Transverse colon (tissue), 4 donors: ENCODE data around the gene FBF1. TPM values are rescaled to one million over a fixed set of nuclear protein-coding genes. Genes with fewer than 3 reads are reported as not detected.
"Not testable (repeated sequence)": the region's sequence is repeated elsewhere in the genome, so short reads cannot be mapped to it uniquely, and the experiment has no call there.

Experiments
- DNase-seq: peaks from one replicate; pipeline ENCODE4 v3.0.0-alpha.2; 2019
- H3K27ac ChIP-seq, 4 donors: fragments of 200-600 bp; sonication (generic); 2 replicates each; pipeline ENCODE4 v1.5.1; 2016 to 2018; ENCODE audit warnings: inconsistent platforms in 4 of 4
- H3K27me3 ChIP-seq: fragments of 200-600 bp; sonication (generic); 2 replicates; pipeline ENCODE4 v1.5.1; 2017; ENCODE audit warnings: inconsistent platforms
- H3K36me3 ChIP-seq, 4 donors: fragments of 200-600 bp; sonication (generic); 2 replicates each; pipeline ENCODE4 v1.5.1; 2017 to 2019; ENCODE audit warnings: inconsistent platforms in 4 of 4
- H3K4me1 ChIP-seq, 4 donors: fragments of 200-600 bp; sonication (generic); 2 replicates each; pipeline ENCODE4 v1.5.1; 2017 to 2020; ENCODE audit warnings: inconsistent platforms in 4 of 4
- H3K4me3 ChIP-seq, 4 donors: fragments of 200-600 bp; sonication (generic); 1 replicate in 1 of 4; 2 replicates in 3 of 4; pipeline versions ENCODE4 v1.5.1 to v1.6.1; 2017 to 2019; ENCODE audit warnings: inconsistent platforms in 4 of 4
- H3K9me3 ChIP-seq, 2 donors: fragments of 200-600 bp; sonication (generic); 2 replicates each; pipeline ENCODE4 v1.5.1; 2017 to 2019; ENCODE audit warnings: inconsistent platforms in 2 of 2
- CTCF ChIP-seq, 5 experiments: fragments of 200-600 bp in 3 of 5; fragments of 450-650 bp in 2 of 5; sonication (generic) in 3 of 5; IDR thresholded peaks; 1 replicate in 2 of 5; 2 replicates in 3 of 5; pipeline ENCODE4 v1.5.1; 2016 to 2017; ENCODE audit warnings: antibody characterized with exemption in 5 of 5, inconsistent platforms in 3 of 5, mild to moderate bottlenecking in 2 of 5, moderate library complexity in 1 of 5
- EP300 ChIP-seq: sonication (generic); formaldehyde crosslinking; IDR thresholded peaks from one replicate; pipeline ENCODE4 v1.6.1; 2017; ENCODE audit warnings: antibody characterized with exemption, low read depth
- POLR2A ChIP-seq: fragments of 450-650 bp; IDR thresholded peaks from one replicate; pipeline ENCODE4 v1.6.1; 2016; ENCODE audit warnings: antibody characterized with exemption, mild to moderate bottlenecking, moderate library complexity
- POLR2AphosphoS5 ChIP-seq, 3 donors: sonication (generic); formaldehyde crosslinking; IDR thresholded peaks; one replicate each; pipeline ENCODE4 v1.6.1; 2016; ENCODE audit warnings: antibody characterized with exemption in 3 of 3
- WGBS, 2 donors: methylation state at CpG; one replicate each; pipeline ENCODE4 v1.1.5; 2018; ENCODE audit warnings: low coverage in 1 of 2; 5-methylcytosine and 5-hydroxymethylcytosine counted together
- in situ Hi-C, 4 donors: fragments of 200-750 bp; cut with MboI; loops; one replicate each; pipeline versions ENCODE4 v1.15.0 to v1.15.1; 2017; ENCODE audit warnings: low sequenced_read_pairs in 3 of 4, low pct_ligation_motif_present in 1 of 4, low pct_unique_long_range_greater_than_20kb in 1 of 4
- intact Hi-C: fragments of 100-400 bp; cut with DNase I; formaldehyde crosslinking; loops from one replicate; pipeline ENCODE4 v1.15.1; 2023; ENCODE audit warnings: low total_unique reads
- total RNA-seq, 4 donors: library from RNA; depleted of rRNA; stranded (reverse); fragments of >200 nt; gene quantifications; one replicate each; pipeline ENCODE4 v1.1.0, GENCODE V29; 2016

FBF1 gene
- total RNA-seq, 4 donors from 2014 or later = 2.9 to 29.9 (median 7.9) TPM

GRCh38 chr17:75970626-75971025 is 29.8 kb upstream of the FBF1 start:
- WGBS, 2 donors = 83 to 91% methylated on average over 7 of the region's 7 CpGs
- Histone ChIP-seq H3K9me3 (no peaks in the 10 kb centered on the region), H3K4me1 (peaks cover 0 to 15% (median 4%) of the 10 kb centered on the region in 4 donors), H3K36me3 (peaks cover 0 to 10% (median 3%) of the 10 kb centered on the region in 4 donors), H3K4me3 (no peak overlapping the region), H3K27ac (peak overlapping the region in 1 of 4 donors; percentile 35), H3K27me3 (no peaks in the 10 kb centered on the region)
- intact Hi-C loops (no loop called here), in situ Hi-C loops (no loop called here)
- no peak for DNase-seq
- TF ChIP-seq EP300 (no peak), CTCF (IDR thresholded peaks at IDR 0.05) (no peak), POLR2AphosphoS5 (IDR thresholded peaks at IDR 0.05) (no peak), POLR2A (no peak)

GRCh38 chr17:75970011-75970523 is 29.2 kb upstream of the FBF1 start:
- no peak overlapping the region for H3K4me3 ChIP-seq
- TF ChIP-seq CTCF (IDR thresholded peaks at IDR 0.05) (no peak), POLR2AphosphoS5 (IDR thresholded peaks at IDR 0.05) (no peak), POLR2A (no peak)
- no peaks in the 10 kb centered on the region for H3K27me3 ChIP-seq
- peaks cover 0 to 9% (median under 1%) of the 10 kb centered on the region in 4 donors for H3K4me1 ChIP-seq
- DNase-seq = no peak
- H3K36me3 ChIP-seq = peaks cover 0 to 10% (median 3%) of the 10 kb centered on the region in 4 donors
- 69 to 80% methylated on average over 1 to 4 of the region's 4 CpGs for WGBS, 2 donors
- no peaks in the 10 kb centered on the region for H3K9me3 ChIP-seq
- intact Hi-C loops (no loop called here), in situ Hi-C loops (no loop called here)
- peak overlapping the region in 1 of 4 donors; percentile 35 for H3K27ac ChIP-seq

GRCh38 chr17:75969044-75969443 is 28.2 kb upstream of the FBF1 start:
- peaks cover 0 to 16% (median 3%) of the 10 kb centered on the region in 4 donors for H3K36me3 ChIP-seq
- H3K4me3 ChIP-seq, H3K27me3 ChIP-seq, DNase-seq, intact Hi-C loops, H3K9me3 ChIP-seq, H3K27ac ChIP-seq, in situ Hi-C loops, H3K4me1 ChIP-seq: not testable (repeated sequence)
- WGBS, 2 donors = 87 to 97% methylated on average over 10 of the region's 10 CpGs

- Histone ChIP-seq H3K4me3 (no peak overlapping the region), H3K27ac (no peak overlapping the region), H3K9me3 (no peaks in the 10 kb centered on the region), H3K4me1 (peaks cover 0 to 3% (median 0%) of the 10 kb centered on the region in 4 donors), H3K27me3 (no peaks in the 10 kb centered on the region), H3K36me3 (peaks cover 0 to 11% (median 3%) of the 10 kb centered on the region in 4 donors)
- intact Hi-C loops = no loop called here
- no peak for TF ChIP-seq CTCF (IDR thresholded peaks at IDR 0.05)
- TF ChIP-seq POLR2A = no peak
- TF ChIP-seq POLR2AphosphoS5 (IDR thresholded peaks at IDR 0.05) = no peak
- TF ChIP-seq EP300 = no peak
- DNase-seq = no peak
- in situ Hi-C loops = no loop called here
- WGBS, 2 donors = 86 to 94% methylated on average over 2 to 6 of the region's 6 CpGs
Observed at GRCh38 chr17:75965468-75965867, 24.6 kb upstream of the FBF1 start.
